ENCODE measurements around the gene NOTUM. TPM values are rescaled to one million over a fixed set of nuclear protein-coding genes. Genes with fewer than 3 reads are reported as not detected.

NOTUM gene
- total and polyA plus RNA-seq, 4 donors, result 0.19 to 5.4 (median 1.6) TPM

DNA sequence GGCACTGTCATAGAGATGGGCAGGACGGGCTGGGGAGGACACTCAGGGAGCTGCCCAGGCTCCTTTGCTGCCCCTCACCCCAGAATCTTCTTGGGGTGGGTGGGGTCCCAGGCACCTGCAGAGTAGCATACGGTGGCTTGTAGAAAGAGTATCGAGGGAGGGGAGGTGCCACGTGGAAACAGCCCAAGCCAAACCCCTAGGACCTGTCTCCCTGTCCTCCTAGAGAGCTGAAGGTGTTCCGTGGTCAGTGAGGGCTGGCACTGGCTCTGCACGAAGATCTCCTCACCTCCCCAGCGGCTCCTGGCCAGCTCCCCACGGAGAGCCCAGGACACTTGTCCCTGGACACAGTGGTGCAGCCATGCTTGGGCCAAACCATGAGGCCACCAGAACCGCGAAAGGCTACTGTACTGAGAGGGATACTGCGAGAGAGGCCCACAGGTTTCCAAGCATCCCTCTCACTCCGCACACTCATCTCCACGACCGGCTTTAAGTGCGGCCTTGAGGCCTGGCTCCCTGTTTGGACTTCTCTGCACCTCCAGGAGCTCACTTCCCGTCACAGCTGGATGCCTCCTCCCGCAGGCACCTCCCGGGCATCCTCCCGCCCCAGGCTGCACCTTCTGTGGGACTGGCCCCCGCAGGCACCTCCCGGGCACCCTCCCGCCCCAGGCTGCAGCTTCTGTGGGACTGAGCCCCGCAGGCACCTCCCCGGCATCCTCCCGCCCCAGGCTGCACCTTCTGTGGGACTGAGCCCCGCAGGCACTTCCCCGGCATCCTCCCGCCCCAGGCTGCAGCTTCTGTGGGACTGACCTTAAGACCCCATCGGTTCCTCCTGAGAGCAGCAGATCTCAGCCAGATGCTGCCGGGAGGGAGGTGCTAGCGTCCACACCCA is 31.5 kb downstream of the NOTUM start (continued):
- no peak for TF ChIP-seq RAD21 (IDR thresholded peaks at IDR 0.05)

DNA sequence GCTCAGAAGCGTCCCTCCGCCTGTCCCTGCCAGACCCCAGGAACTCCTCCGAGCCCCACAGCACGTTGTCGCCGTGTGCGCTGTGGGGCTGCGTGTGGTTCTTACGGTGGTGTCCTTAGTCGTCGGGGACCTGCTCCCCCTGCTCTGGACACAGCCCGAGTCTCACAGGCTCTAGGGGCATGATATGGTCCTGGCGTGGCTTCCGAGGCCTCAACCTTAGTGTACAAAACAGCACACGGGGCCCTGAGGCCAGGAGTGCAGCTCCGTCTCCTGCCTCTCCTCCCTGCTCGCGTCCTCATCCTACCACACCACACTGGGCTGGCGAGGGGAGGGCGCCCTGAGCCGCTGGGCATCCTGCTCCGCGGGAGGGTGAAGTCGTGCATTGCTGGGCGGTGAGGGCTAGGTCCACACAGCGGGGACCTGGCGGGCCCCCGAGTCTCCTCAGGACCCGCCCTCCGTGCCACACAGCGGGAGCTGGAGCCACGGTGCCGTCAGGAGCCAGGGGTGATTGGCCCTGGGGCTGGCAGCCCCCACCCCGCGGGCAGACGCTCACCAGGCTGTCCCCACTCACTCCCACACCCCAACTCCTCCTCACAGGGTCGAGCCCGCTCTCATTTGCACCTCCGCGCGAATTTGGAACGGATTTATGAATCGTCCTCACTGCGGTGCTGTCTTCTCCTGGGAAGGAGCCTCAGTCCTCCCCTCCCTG is 32.3 kb downstream of the NOTUM start:
- Histone ChIP-seq H3K4me3 (ENCODE audit: low read depth in 1 of 3, low read length in 3 of 3) (peak overlapping the region in 1 of 3 donors; percentile 93), H3K9ac (ENCODE audit: low read depth in 1 of 2, low read length in 2 of 2) (no peak overlapping the region), H3K4me1 (ENCODE audit: control insufficient read depth in 4 of 4, insufficient read depth in 4 of 4, low read length in 3 of 4) (peaks cover 22 to 55% (median 33%) of the 10 kb centered on the region in 4 donors), H3K27me3 (ENCODE audit: control insufficient read depth in 4 of 4, insufficient read depth in 4 of 4, low read length in 3 of 4) (no peaks in the 10 kb centered on the region), H3K9me3 (ENCODE audit: control insufficient read depth in 4 of 4, low read length in 3 of 4) (no peaks in the 10 kb centered on the region), H3K27ac (ENCODE audit: low read depth in 1 of 2, low read length in 2 of 2) (no peak overlapping the region), H3K36me3 (ENCODE audit: control insufficient read depth in 4 of 4, insufficient read depth in 3 of 4, low read depth in 1 of 4, low read length in 3 of 4) (no peaks in the 10 kb centered on the region)
- 35% methylated on average over 44 of the region's 44 CpGs for WGBS
- DNase-seq (ENCODE audit: low spot score), result no peak
- TF ChIP-seq NR2F2 (IDR thresholded peaks at IDR 0.05) (no peak), HNF4G (IDR thresholded peaks at IDR 0.05) (no peak), CTCF (IDR thresholded peaks at IDR 0.05; ENCODE audit: low read depth, low read length, missing input control) (no peak), REST (IDR thresholded peaks at IDR 0.05) (no peak), GABPA (IDR thresholded peaks at IDR 0.05 in 1 of 2, conservative IDR thresholded peaks at IDR 0.05 in 1 of 2) (no peak), TAF1 (conservative IDR thresholded peaks at IDR 0.05) (no peak), ZBTB33 (IDR thresholded peaks at IDR 0.05) (no peak), RXRA (IDR thresholded peaks at IDR 0.05) (no peak), RAD21 (IDR thresholded peaks at IDR 0.05) (no peak), HNF4A (conservative IDR thresholded peaks at IDR 0.05) (no peak), FOXA1 (IDR thresholded peaks at IDR 0.05) (no peak), FOXA2 (IDR thresholded peaks at IDR 0.05) (no peak), ATF3 (IDR thresholded peaks at IDR 0.05) (no peak)

All from liver (tissue), 9 donors.